ENCODE data around the gene PITPNC1.
"Not testable (repeated sequence)": the region's sequence is repeated elsewhere in the genome, so short reads cannot be mapped to it uniquely, and the experiment has no call there.

Gene PITPNC1

DNA sequence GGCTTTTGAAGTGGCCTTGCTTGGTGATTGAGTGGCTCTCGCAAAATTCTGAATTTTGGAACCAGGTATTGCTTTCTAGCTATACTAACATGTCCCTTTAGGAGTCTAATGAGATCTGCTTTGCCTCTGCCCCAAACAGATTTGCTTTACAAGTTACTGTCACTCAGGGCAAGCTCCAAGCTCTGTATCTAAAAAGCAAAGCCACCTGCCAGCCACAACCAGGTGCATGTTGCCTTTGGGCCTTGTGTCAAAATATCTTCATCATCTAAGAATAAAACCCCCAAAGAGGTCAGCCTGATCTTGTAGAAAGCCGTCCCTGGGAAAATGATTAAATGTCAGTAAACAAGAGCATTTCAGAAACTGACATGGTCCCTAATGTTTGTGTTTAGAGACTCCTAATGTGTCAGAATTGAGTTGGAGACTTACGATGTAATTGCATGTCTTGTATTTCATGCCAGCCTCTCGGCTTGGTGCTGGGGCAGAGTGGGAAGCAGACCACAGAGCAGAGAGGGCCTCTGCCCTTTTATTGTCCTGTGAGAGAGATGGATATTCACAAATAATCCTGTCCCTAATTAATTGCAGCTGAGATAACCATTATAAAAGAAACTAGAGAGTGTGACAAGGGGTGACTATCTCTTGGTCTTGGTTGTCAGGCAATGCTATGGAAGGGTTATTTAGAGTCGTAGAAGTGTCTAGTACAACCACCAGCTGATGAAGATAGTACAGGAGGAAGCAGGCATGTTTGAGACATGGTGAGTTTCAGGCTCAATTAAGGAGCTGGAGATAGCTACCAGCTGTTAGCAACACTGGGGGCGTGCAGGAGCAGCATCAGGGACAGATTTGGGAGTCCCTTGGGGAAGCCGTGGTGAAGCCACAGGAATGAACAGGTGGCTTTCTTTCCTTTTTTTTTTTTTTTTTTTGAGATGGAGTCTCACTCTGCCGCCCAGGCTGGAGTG is 90.7 kb downstream of the PITPNC1 start:
- no peak for DNase-seq

DNA sequence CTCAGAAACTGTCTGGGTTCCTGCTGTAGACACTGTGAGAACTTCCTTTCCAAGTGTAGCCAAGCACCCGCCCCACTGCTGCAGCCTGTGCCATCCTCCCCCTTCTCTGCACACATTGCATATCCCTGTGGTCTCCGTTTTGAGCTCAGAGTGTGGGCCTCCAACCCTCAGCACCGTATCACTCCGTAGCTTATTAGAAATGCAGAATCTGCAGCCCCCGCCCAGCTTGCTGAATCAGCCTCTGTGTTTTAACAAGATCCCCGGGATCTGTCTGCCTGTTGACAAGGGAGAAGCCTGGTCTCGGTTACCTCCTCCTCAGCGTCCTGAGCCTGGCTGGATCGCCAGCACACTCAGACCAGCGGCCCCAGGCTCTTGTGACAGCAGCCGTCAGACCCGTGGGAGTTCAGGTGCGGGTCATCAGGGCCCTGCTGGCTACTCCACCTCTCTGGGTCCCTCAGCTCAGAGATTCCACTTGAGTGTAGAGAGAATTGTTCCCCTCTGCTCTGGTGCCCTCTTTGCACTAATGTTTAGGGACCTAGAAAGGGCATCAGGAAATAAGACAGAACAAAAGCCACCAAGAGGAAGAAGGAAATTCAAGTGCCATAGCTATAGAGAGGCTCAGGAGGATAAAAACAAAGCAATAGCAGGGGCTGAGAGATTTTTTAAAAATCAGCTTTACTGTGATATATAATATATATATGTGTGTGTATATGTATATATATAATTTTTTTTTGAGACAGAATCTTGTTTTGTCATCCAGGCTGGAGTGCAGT is 92.3 kb downstream of the PITPNC1 start:
- DNase-seq, result no peak

DNA sequence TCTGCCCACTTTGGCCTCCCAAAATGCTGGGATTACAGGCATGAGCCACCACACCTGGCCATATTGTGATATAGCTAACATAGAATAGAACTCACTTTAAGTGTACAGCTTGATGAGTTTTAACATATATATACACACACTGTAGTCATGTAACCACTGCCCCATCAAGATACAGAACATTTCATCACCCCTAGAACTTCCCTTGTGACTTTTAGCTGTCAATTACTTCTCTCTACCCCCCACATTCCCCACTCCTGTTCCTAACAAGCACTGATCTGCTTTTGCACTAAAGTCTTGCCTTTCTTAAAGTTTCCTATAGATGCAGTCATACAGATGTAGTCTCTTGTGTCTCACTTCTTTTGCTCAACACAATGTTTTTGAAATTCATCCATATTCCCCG is 93.1 kb downstream of the PITPNC1 start:
- DNase-seq, result no peak

DNA sequence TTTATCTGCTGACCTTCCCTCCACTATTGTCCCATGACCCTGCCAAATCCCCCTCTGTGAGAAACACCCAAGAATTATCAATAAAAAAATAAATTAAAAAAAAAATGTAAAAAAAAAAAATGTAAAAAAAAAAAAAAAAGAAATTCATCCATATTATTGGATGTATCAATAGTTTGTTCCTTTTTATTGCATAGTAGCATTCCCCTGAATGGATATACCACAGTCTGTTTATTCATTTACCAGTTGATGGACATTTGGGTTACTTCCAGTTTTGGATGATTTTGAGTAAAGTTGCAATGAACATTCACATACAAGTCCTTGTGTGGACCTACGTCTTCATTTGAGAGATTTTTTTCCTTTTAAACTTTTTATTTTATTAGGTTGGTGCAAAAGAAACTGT is 94.0 kb downstream of the PITPNC1 start:
- no peak for DNase-seq

DNA sequence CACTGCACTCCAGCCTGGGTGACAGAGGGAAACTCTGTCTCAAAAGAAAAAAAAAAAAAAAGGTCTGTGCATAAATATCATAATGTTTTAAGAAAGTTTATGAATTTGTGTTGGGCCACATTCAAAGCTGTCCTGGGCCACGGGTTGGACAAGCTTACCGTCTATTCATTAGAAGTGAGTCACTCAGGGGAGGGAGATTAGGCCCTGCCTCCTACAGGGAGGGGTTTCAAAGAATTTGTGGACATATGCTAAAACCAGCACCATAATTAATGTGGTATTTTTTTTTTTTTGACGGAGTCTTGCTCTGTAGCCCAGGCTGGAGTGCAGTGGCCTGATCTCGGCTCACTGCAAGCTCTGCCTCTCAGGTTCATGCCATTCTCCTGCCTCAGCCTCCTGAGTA is 95.5 kb downstream of the PITPNC1 start:
- DNase-seq, result not testable (repeated sequence)

DNA sequence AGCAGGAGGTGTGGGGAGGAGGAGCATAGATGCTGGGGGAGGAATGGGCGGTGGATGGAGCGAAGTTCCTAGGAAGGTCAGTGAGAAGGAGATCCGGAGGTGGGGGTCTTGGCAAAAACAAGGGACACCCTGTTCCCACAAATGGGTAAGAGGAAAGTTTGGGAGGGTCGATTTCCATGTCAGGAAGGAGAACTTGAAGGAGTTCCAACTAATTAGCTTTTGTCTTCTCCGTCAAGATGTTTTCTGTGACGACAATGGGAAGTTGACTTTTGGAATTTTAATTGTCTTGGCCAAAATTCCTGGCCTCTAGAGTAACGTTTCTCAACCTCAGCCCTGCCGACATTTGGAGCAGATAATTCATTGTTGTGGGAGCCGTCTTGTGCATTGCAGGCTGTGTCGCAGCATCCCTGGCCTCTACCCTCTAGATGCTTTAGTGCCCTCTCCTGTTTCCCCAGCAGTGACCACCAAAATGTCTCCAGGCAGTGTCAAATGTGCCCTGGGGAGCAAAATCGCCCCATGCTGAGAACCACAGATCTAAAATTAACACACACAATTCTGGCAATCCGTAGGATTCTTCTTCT is 97.1 kb downstream of the PITPNC1 start:
- no peak for DNase-seq

DNA sequence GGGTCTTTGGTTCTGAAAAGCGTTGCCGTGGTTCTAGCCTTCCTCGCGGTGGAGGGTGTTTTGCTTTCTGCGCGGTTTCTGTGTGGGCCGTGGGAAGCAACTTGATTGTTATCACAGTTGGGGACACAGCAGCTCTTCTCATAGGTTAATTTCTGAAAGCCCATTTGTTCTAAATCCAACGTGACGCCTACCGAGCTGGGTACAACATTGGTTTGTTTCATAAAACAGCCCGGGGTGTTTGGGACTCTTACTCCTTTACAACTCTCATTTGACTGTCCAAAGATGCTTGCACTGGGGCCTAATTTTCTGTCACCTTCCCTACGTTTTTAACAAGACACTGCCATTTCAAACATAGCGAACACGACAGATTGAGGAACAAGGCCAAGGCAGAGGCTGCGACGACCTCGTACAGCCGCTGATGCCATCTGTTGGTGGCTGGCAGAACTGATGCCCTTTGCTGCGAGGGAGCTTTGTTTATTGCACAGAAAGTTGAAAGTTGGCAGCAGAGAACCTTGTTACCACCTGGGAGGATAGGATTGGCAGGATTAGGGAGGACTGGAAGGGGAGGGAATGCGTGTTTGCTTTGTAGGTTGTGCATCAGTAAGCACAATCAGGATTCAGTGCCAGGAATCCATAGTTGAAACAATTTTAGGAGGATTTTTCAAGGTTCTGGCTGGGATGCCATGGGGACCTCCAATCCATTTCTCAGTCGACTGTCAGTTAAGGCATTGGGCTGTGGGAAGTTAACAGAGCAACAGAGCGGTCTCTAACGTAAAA is 98.3 kb downstream of the PITPNC1 start:
- peak; percentile 50 to 76 for DNase-seq

DNA sequence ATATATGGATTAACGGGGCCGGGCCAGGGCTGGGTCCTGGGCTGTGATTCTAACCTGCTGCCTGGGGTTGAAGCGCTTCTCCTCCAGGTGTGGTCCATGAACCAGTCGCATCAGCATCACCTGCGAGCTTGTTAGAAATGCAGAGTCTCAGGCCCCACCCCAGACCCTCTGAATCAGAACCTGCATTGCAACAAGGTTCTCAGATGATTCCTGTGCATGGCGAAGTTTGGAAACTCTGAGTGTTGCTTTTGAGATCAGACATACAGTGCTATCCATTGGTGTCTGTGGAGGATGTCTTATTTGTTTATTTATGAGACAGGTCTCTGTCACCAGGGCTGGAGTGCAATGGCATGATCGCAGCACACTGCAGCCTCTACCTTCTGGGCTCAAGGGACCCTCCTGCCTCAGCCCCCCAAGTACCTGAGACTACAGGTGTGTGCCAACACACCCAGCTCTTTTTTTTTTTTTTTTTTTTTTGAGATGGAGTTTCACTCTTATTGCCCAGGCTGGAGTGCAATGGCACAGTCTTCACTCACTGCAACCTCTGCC is 99.8 kb downstream of the PITPNC1 start:
- DNase-seq, result no peak

DNA sequence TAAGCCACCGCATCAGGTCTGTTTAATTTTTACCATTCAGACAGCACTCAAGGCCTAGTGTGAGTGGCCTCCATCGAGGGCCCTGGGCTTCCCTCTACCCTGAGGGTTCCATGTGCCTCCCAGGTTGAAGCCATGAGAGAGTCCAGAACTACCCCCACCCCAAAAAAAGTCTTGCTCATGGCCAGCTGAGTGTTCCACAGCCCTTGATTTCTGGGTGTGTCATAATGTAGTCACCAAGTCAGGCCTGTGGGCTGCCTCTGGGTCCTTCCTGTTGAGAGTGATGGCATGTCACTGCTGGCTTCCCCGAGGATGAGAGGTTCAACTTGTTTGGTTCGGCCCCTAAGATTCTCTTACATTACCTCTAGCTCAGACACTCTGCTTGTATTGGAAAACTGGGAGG is 100.6 kb downstream of the PITPNC1 start:
- DNase-seq, result peak in 1 of 2 experiments; percentile 33

DNA sequence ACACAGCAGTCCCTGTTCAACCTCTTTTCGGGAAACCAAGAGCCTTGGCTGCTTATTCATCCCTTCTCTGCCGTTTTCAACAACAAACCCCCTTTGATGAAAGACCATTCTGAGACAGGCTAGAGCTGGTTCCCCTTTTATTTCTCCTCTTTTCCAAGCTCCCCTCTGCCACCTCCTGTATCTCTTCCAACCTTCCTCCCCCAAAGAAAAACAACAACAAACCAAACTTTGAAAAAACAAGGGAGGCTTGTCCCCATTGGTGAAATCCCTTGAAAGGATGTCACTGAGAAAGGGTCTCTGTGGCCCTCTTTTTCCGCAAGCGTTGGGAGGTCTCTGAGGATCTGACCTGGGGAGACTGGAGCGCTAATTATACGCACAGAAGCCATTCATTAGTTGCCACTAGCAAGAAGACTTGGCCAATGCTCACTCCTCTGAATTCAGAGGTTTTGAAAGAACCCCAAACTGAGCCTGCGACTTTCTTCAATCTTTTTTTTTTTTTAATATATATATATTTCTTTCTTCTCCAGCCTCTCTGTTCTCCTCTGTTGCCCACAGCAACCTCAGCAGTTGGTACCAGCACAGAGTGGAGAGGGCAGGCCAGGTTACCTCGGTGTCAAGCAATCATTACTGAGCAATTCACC is 101.4 kb downstream of the PITPNC1 start:
- DNase-seq, result no peak

DNA sequence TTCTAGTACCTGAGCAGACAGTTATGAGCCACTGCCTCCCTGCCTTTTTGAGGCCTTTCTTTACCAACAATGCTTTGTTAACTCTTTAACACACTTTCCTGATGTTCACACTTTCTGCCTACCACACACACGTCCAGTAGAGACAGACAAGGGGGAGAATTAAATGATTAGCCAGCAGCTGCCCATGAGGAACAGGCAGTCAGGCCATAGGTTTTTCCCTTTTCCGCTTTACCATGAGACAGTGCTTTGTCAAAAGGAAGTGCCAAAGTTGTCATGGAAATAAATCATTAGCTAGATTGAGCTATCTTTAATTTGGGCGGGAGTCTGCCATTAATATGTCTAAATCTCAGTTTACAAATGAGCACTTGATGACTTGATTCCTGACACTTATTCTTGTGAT is 102.1 kb downstream of the PITPNC1 start:
- no peak for DNase-seq

DNA sequence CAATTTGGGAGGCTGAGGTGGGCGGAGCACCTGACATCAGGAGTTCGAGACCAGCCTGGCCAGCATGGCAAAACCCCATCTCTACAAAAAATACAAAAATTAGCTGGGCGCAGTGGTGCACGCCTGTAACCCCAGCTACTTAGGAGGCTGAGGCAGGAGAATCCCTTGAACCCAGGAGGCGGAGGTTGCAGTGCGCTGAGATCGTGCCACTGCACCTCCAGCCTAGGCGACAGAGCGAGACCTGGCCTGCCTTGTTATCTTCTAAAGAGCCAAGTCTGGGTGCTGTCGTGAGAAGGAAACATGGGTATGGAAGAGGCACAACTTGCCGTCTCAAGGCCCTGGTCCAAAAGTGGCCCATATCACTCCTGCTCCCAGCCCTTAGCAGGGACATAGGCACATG is 103.9 kb downstream of the PITPNC1 start:
- DNase-seq, result not testable (repeated sequence)

DNA sequence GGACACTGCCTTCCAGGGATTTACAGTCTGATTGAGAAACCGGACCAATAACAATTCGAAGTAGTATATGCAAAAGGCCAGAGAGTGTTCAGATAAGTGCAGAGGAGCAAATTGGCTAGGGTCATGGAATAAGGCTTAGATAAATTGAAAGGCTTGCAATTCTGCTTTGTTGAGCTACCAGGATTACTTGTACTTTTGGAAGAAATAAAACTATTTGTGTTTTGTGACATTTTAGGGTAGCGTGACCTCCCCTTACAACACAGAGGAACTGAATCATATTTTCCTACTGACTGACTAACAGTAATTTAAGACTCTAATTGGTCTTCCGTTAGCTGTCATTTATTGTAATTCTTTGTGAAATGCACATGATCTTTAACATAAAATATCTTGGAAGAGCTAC is 104.7 kb downstream of the PITPNC1 start:
- DNase-seq, result no peak

DNA sequence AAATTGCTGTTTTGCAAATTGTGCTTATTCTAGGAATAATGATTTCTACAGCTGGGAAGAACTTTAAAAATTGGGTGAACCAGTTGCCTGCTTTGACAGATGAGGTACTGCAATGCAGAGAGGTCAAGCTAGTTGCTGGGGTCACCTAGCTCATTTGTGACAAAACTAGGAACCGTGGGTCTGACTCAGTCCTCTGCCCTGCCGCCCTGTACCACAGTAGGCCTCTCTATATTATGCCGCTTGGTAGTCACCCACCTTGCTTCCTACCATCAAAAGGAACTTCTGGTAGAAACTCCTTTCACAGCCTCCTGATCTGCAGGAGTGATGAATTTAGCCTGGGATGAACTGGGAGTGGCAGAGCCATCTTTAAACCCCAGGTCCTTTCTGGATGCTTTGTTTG is 105.7 kb downstream of the PITPNC1 start:
- no peak for DNase-seq

DNA sequence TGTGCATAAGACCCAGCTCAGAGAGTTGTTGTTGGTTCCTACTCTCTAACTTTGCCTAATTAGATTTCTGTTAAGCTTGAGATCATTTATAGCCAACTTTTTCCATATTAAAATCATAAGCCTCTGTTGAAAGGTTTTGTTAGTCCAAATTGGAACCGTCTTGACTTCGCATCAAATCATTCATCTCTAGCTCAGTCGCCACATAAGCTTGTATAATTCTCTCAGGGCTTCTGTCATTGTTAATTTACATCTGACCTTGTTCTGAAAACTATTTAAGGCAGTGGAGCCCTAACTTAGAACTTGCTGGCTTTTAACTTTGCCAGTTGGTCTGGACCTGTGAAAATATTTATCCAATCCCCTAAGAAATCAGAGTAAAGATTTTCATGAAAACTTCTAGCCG is 107.2 kb downstream of the PITPNC1 start:
- DNase-seq, result no peak

DNA sequence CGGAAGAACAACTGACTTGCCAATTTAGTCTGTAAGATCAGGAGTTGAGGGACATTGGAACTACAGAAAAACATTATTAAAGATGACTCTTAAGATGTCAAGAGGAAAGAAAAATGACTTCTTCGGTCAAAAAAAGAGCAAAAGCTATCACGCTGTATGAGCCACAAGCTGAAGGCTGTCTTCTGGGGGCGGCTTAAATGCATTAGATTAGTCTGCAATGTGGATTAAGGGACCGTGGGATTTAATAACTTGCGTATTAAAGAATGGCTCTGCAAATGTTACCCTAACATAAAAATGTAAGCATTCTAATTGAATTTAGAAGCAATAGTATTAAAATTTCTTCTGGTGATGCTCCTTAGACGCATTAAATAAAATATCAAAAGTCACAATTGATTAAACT is 108.6 kb downstream of the PITPNC1 start:
- DNase-seq, result no peak

DNA sequence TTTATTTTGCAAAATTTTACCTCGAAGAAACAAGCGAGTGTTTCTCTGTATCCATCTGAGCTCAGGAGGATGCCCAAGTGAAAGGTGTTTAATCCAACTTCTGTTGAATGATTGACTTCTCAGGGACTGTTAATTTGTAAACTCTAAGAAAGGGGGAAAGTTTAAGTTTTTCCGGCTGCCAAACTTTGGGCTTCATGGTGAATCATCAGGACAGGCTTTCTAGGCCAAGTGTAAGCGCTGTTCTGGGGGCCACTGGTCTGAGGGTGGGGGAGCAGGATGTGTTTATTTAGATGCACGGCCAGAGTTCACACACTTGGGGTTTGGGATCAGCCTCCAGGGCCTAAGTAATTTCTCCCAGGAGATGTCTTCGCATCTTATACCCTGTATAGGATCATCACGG is 110.4 kb downstream of the PITPNC1 start:
- no peak for DNase-seq

DNA sequence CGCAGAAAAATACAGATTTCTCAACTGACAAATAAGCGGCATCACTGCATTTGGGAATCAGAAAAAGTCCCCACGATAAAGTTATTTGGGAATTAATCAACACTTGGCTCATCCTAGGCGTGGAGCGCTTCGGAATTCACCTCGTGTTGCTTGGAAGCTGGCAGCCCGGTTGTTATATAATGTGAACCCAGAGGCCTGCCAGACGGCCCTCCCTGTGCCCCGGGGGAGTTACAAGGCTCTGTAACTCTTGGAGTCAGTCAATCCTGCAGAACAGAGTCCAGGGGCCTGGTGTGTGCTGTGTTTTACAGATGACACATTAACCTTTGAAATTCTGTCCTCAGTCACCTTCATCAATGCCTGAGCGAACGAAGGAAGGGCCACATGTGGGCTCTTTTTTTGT is 111.1 kb downstream of the PITPNC1 start:
- no peak for DNase-seq

DNA sequence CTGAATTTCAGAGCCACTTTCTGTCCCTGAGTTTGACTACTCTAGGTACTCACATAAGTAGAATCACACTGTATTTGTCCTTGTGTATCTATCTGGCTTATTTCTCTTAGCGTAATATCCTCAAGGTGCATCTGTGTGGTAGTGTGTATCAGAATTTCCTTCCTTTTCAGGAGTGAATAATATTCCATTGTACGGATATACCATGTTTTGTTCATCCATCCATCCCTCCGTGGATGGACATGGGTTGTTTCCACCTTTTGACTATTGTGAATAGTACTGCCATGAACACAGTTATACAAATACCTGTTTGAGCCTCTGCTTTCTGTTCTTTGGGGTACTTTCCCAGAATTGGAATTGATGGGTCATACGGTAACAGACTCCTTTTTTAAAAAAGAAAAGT is 111.7 kb downstream of the PITPNC1 start:
- DNase-seq, result no peak

DNA sequence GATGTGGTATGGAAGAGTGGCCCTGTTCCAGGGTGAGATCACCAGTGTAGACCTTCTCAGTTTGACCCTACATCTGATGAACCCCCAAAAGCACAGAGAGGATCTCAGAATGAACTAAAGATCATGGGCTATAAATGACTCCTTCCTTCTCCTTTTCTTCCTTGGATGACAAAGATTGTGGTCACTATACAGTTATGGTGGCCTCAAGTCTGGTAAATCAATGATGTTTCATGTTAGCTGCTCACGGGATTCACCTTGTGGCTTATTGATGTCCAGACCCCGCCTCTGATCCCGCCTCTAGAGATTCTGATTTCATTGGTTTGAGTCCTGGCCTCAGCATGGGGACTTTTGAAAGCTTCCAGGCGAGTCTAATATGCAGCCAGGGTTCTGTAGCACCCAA is 112.2 kb downstream of the PITPNC1 start:
- DNase-seq, result no peak

DNA sequence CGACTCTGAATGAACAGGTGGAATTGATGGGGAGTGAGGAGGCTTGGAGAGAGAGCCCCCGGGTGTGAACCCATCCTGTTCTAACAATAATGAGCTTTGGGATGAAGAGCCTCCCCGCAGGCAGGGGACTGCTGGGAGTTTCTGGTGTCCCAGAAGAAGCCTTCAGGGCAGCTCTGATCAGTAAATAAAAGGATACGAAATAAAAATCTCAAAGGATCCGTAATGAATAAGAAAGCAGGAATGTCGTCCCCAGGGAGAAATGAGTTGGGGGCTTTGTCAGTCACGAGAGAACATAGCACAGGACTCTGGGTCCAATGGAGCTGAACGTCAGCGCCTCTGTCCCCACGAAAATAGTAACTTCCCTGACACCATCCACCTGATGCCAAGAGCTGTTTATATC is 113.4 kb downstream of the PITPNC1 start:
- DNase-seq, result no peak

Measured in SW 1271 (cell line).